Suprapubic skin (tissue), 4 donors: ENCODE results near the gene RCAN3. TPM values are rescaled to one million over a fixed set of nuclear protein-coding genes. Genes with fewer than 3 reads are reported as not detected.
"Not testable (repeated sequence)": the region's sequence is repeated elsewhere in the genome, so short reads cannot be mapped to it uniquely, and the experiment has no call there.

Experiments used
- DNase-seq, 2 donors: peaks; one replicate each; pipeline ENCODE4 v3.0.0-alpha.2; 2019; ENCODE audit warnings: low spot score in 2 of 2
- H3K27ac ChIP-seq: fragments of 200-600 bp; sonication (generic); one replicate; pipeline ENCODE4 v1.5.1; 2019
- H3K27me3 ChIP-seq: fragments of 200-600 bp; sonication (generic); one replicate; pipeline ENCODE4 v1.5.1; 2019
- H3K36me3 ChIP-seq: fragments of 200-600 bp; sonication (generic); one replicate; pipeline ENCODE4 v1.5.1; 2019
- H3K4me1 ChIP-seq: fragments of 200-600 bp; sonication (generic); one replicate; pipeline ENCODE4 v1.5.1; 2019
- H3K4me3 ChIP-seq: fragments of 200-600 bp; sonication (generic); one replicate; pipeline ENCODE4 v1.5.1; 2019; ENCODE audit warnings: mild to moderate bottlenecking
- H3K9me3 ChIP-seq: fragments of 200-600 bp; sonication (generic); one replicate; pipeline ENCODE4 v1.5.1; 2019
- EP300 ChIP-seq: sonication (generic); formaldehyde crosslinking; IDR thresholded peaks from one replicate; pipeline ENCODE4 v1.6.1; 2017; ENCODE audit warnings: antibody characterized with exemption
- POLR2A ChIP-seq, 2 donors: fragments of 450-650 bp; IDR thresholded peaks; one replicate each; pipeline ENCODE4 v1.6.1; 2017; ENCODE audit warnings: antibody characterized with exemption in 2 of 2, mild to moderate bottlenecking in 2 of 2, moderate library complexity in 2 of 2
- POLR2AphosphoS5 ChIP-seq, 3 donors: sonication (generic); formaldehyde crosslinking; IDR thresholded peaks; one replicate each; pipeline ENCODE4 v1.6.1; 2017; ENCODE audit warnings: antibody characterized with exemption in 3 of 3
- WGBS: methylation state at CpG from one replicate; pipeline ENCODE4 v1.1.5; 2018; 5-methylcytosine and 5-hydroxymethylcytosine counted together
- total RNA-seq, 4 donors: library from RNA; depleted of rRNA; stranded (reverse); fragments of >200 nt; gene quantifications; one replicate each; pipeline ENCODE4 v1.1.0, GENCODE V29; 2016
- TF ChIP-seq, protein P1 (sequence below), 2 donors: fragments of 200-600 bp in 1 of 2; fragments of 450-650 bp in 1 of 2; sonication (generic) in 1 of 2; IDR thresholded peaks; one replicate each; pipeline ENCODE4 v1.5.1; 2016 to 2019; ENCODE audit warnings: antibody characterized with exemption in 2 of 2, mild to moderate bottlenecking in 1 of 2, moderate library complexity in 1 of 2

The RCAN3 gene
- total RNA-seq, 4 donors from 2014 or later = 27.0 to 29.8 (median 27.5) TPM

DNA sequence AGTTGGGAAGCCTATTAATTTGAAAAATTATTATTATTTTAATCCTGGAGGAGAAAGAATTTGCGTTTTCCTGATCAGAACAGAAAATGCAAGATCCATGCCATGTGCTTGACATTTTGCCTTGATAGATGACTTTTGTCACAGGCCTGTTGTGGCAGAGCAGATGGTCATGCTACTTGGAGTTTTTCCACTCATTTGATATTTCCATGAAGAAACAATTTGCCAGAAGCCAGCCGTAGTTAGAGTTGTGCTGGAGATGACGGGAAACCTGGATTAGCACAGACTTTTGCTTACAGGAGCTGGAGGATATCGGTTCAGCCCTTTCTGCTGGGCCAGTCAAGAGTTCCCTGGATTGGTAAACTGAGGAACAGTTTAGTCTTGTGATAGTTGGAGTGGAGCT is 3.2 kb downstream of the RCAN3 start:
- TF ChIP-seq EP300 = no peak
- TF ChIP-seq POLR2AphosphoS5 (IDR thresholded peaks at IDR 0.05) = no peak
- TF ChIP-seq, protein P1, sequence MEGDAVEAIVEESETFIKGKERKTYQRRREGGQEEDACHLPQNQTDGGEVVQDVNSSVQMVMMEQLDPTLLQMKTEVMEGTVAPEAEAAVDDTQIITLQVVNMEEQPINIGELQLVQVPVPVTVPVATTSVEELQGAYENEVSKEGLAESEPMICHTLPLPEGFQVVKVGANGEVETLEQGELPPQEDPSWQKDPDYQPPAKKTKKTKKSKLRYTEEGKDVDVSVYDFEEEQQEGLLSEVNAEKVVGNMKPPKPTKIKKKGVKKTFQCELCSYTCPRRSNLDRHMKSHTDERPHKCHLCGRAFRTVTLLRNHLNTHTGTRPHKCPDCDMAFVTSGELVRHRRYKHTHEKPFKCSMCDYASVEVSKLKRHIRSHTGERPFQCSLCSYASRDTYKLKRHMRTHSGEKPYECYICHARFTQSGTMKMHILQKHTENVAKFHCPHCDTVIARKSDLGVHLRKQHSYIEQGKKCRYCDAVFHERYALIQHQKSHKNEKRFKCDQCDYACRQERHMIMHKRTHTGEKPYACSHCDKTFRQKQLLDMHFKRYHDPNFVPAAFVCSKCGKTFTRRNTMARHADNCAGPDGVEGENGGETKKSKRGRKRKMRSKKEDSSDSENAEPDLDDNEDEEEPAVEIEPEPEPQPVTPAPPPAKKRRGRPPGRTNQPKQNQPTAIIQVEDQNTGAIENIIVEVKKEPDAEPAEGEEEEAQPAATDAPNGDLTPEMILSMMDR (IDR thresholded peaks at IDR 0.05) = no peak
- TF ChIP-seq POLR2A (IDR thresholded peaks at IDR 0.05) = no peak
- Histone ChIP-seq H3K9me3 (no peaks in the 10 kb centered on the region), H3K4me3 (no peak overlapping the region), H3K36me3 (no peaks in the 10 kb centered on the region), H3K27ac (no peak overlapping the region), H3K4me1 (peaks cover 30% of the 10 kb centered on the region), H3K27me3 (no peaks in the 10 kb centered on the region)
- DNase-seq = no peak
- WGBS = 69% methylated on average over 4 of the region's 4 CpGs

DNA sequence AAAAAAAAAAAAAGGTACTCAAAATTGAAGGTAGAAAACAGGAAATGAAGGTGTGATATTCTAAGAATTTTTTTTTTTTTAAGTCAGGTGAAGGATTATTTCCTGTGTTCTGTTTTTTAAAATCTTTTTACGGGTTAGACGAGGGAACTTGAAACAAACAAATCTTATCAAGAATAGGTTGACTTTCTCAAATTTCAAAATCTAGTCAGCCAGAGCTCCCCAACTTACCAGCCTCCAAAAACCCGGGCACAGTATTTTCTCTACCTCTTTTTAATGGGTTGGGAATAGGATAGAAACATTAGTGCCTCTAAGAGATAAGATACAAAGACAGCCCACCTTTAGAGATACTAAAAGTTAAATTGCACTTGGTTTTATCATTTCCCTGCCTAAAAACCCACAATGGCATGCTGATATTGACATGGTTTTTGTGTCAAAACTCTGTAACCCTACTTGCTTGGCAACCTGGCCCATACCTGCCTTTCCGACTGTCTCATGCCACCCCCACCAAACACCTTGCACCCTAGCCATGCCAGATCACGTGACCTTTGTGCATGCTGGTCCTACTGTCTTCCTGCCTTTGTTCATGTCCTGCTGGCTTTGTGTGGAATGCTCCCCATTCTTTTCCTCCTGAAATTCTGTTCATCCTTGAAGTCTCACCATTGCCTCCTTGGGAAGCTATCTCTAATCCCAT is 4.2 kb downstream of the RCAN3 start:
- 72% methylated on average over 5 of the region's 5 CpGs for WGBS
- Histone ChIP-seq H3K4me1 (peaks cover 26% of the 10 kb centered on the region), H3K27ac (no peak overlapping the region), H3K36me3 (no peaks in the 10 kb centered on the region), H3K27me3 (no peaks in the 10 kb centered on the region), H3K9me3 (no peaks in the 10 kb centered on the region), H3K4me3 (no peak overlapping the region)
- DNase-seq = no peak
- TF ChIP-seq POLR2AphosphoS5 (IDR thresholded peaks at IDR 0.05) (no peak), POLR2A (IDR thresholded peaks at IDR 0.05) (no peak), EP300 (no peak)
- TF ChIP-seq, protein P1 (IDR thresholded peaks at IDR 0.05) = no peak

DNA sequence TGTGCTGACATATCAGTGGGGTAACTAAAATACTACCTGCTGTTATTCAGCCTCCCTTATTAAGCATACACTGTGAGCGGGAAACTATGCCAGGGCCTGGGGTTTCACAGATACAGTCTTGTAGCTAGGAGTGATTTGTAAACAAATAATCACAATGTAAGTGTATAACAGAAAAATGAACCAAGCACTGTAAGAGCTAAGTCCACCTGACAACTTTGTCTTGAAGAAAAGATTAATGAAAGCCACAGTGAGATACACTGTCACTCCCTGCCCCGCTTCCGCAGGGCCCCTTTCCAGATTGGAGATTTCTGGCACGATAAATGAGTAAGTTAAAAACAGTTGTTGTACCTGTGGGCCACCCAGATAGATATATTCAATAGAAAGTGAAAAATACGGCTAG is 4.8 kb downstream of the RCAN3 start:
- H3K36me3 ChIP-seq = no peaks in the 10 kb centered on the region
- no peak for DNase-seq
- no peak overlapping the region for H3K27ac ChIP-seq
- no peaks in the 10 kb centered on the region for H3K27me3 ChIP-seq
- H3K4me3 ChIP-seq = no peak overlapping the region
- H3K4me1 ChIP-seq = peaks cover 23% of the 10 kb centered on the region
- 67% methylated on average over 5 of the region's 5 CpGs for WGBS
- no peaks in the 10 kb centered on the region for H3K9me3 ChIP-seq
- TF ChIP-seq EP300 (no peak), POLR2A (IDR thresholded peaks at IDR 0.05) (no peak), POLR2AphosphoS5 (IDR thresholded peaks at IDR 0.05) (no peak)
- TF ChIP-seq, protein P1 (IDR thresholded peaks at IDR 0.05) = no peak

DNA sequence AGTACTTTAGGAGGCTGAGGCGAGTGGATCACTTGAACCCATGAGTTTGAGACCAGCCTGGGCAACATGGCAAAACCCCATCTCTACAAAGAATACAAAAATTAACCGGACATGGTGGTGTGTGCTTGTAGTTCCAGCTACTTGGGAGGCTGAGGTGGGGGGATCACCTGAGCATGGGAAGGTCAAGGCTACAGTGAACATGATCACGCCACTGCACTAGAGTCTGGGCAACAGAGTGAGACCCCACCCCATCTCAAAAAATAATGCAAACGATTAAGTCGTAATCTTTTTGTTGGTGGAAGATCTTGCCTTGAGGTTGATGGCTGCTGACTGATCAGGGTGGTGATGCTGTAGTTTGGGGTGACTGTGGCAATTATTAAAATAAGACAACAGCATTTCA is 6.3 kb downstream of the RCAN3 start:
- peaks cover 16% of the 10 kb centered on the region for H3K4me1 ChIP-seq
- H3K27ac ChIP-seq = no peak overlapping the region
- H3K4me3 ChIP-seq = no peak overlapping the region
- DNase-seq = no peak
- TF ChIP-seq POLR2A (IDR thresholded peaks at IDR 0.05) = no peak
- TF ChIP-seq EP300 = no peak
- H3K9me3 ChIP-seq = no peaks in the 10 kb centered on the region
- H3K27me3 ChIP-seq = no peaks in the 10 kb centered on the region
- H3K36me3 ChIP-seq = no peaks in the 10 kb centered on the region
- WGBS = 96% methylated on average over 5 of the region's 5 CpGs

DNA sequence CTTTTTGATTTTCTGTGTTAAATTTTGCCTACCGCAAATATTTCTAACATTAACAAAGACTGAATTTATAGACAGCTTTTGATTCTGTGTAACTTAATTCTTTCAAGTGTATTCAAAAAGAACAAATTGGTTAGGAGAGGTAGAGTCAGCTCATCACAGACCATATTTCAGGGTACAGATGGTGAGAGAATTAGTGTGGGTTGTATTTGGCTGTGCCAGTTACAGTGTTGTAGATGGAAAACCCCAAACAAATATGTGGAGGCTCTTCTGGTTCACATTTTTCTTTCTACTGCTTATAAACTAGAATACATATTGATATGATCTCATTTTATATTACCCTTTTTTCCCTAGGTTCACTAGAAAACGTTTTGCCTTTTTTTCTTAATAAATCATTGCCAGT is 11.1 kb downstream of the RCAN3 start:
- 64% methylated on average over 2 of the region's 2 CpGs for WGBS
- Histone ChIP-seq H3K27ac (no peak overlapping the region), H3K4me1 (no peaks in the 10 kb centered on the region), H3K9me3 (no peaks in the 10 kb centered on the region), H3K4me3 (no peak overlapping the region), H3K27me3 (no peaks in the 10 kb centered on the region), H3K36me3 (no peaks in the 10 kb centered on the region)
- DNase-seq = no peak
- TF ChIP-seq, protein P1 (IDR thresholded peaks at IDR 0.05) = no peak
- TF ChIP-seq POLR2A (IDR thresholded peaks at IDR 0.05) (no peak), EP300 (no peak), POLR2AphosphoS5 (IDR thresholded peaks at IDR 0.05) (no peak)

DNA sequence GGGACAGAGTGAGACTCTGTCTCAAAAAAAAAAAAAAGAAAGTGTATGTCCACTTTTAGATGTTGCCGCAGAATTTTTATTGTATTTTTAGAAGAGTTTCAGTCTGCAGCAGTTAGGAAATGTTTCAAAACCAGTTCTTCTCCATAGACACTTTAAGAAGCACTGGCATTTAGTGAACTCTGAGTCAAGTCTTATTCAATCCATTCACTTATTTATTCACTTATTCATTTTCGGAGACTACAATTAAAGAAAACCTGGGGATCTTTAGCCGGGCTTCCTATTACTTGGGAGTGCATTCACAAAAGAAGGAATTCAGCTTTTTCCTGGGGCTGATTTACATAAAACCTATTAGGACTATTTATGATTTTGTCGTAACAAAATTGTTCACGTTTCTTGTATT is 12.3 kb downstream of the RCAN3 start:
- Histone ChIP-seq H3K27ac (no peak overlapping the region), H3K4me3 (no peak overlapping the region), H3K9me3 (no peaks in the 10 kb centered on the region), H3K36me3 (no peaks in the 10 kb centered on the region), H3K4me1 (no peaks in the 10 kb centered on the region), H3K27me3 (no peaks in the 10 kb centered on the region)
- TF ChIP-seq EP300 (no peak), POLR2AphosphoS5 (IDR thresholded peaks at IDR 0.05) (no peak)
- WGBS = 83% methylated on average over 5 of the region's 5 CpGs
- DNase-seq = no peak

DNA sequence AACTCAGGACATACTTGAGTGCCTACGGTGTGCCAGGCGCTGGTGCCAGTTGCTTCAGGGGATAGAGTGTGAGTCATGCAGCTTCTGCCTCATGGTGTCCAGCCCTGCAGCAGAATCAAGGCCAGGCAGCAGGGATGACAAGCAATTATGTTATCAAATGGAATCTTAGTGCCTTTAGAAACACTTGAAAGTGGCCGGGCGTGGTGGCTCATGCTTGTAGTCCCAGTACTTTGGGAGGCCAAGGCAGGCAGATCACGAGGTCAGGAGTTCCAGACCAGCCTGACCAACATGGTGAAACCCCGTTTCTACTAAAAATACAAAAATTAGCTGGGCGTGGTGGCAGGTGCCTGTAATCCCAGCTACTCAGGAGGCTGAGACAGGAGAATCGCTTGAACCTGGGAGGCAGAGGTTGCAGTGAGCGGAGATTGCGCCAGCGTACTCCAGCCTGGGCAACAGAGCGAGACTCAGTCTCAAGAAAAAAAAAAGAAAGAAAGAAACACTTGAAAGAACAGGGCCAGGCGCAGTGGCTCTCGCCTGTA is 13.1 kb downstream of the RCAN3 start:
- not testable (repeated sequence) for H3K4me3 ChIP-seq, H3K27ac ChIP-seq, H3K27me3 ChIP-seq, H3K36me3 ChIP-seq, H3K9me3 ChIP-seq, H3K4me1 ChIP-seq, DNase-seq
- 76% methylated on average over 14 of the region's 14 CpGs for WGBS
